GM23248 (cell line): ENCODE data around the gene ERAS. TPM values are rescaled to one million over a fixed set of nuclear protein-coding genes. Genes with fewer than 3 reads are reported as not detected.
"Not testable (repeated sequence)": the region's sequence is repeated elsewhere in the genome, so short reads cannot be mapped to it uniquely, and the experiment has no call there.

Experiments
- DNase-seq: peaks from one replicate; pipeline ENCODE4 v3.0.0-alpha.2; 2015
- H2AFZ ChIP-seq: fragments of 200-600 bp; sonication (generic); 2 replicates; pipeline ENCODE4 v1.6.1; 2016; ENCODE audit warnings: antibody characterized with exemption
- H3F3A ChIP-seq: fragments of 200-600 bp; sonication (generic); 2 replicates; pipeline ENCODE4 v1.6.1; 2016; ENCODE audit warnings: mild to moderate bottlenecking, antibody characterized with exemption, mixed run types; ENCODE audit not compliant: insufficient read depth
- H3K27ac ChIP-seq: fragments of 200-600 bp; sonication (generic); 2 replicates; pipeline ENCODE4 v1.5.1; 2016; ENCODE audit warnings: mild to moderate bottlenecking
- H3K27me3 ChIP-seq: fragments of 200-600 bp; sonication (generic); replicated peaks from 2 replicates; pipeline ENCODE4 v1.6.1; 2016; ENCODE audit warnings: mild to moderate bottlenecking; ENCODE audit not compliant: insufficient read depth
- H3K36me3 ChIP-seq: fragments of 200-600 bp; sonication (generic); 2 replicates; pipeline ENCODE4 v1.6.1; 2016; ENCODE audit warnings: low read depth, mild to moderate bottlenecking
- H3K4me1 ChIP-seq: fragments of 200-600 bp; sonication (generic); 2 replicates; pipeline ENCODE4 v1.6.1; 2016; ENCODE audit warnings: mild to moderate bottlenecking; ENCODE audit not compliant: insufficient read depth
- H3K4me2 ChIP-seq: fragments of 200-600 bp; sonication (generic); one replicate; pipeline ENCODE4 v1.6.1; 2016; ENCODE audit warnings: mild to moderate bottlenecking; ENCODE audit not compliant: unreplicated experiment
- H3K4me3 ChIP-seq: fragments of 200-600 bp; sonication (generic); 2 replicates; pipeline ENCODE4 v1.5.1; 2016; ENCODE audit warnings: mild to moderate bottlenecking
- H3K79me2 ChIP-seq: fragments of 200-600 bp; sonication (generic); 2 replicates; pipeline ENCODE4 v1.6.1; 2016; ENCODE audit warnings: mild to moderate bottlenecking; ENCODE audit not compliant: insufficient read depth
- H3K9ac ChIP-seq: fragments of 200-600 bp; sonication (generic); 2 replicates; pipeline ENCODE4 v1.6.1; 2016; ENCODE audit warnings: mild to moderate bottlenecking
- H3K9me2 ChIP-seq: fragments of 200-600 bp; sonication (generic); 2 replicates; pipeline ENCODE4 v1.6.1; 2016; ENCODE audit warnings: mixed run types, mild to moderate bottlenecking, moderate library complexity; ENCODE audit not compliant: insufficient read depth
- H3K9me3 ChIP-seq: fragments of 200-600 bp; sonication (generic); one replicate; pipeline ENCODE4 v1.6.1; 2017; ENCODE audit warnings: low read depth
- H4K20me1 ChIP-seq: fragments of 200-600 bp; sonication (generic); 2 replicates; pipeline ENCODE4 v1.6.0; 2016; ENCODE audit not compliant: insufficient read depth
- EZH2 ChIP-seq: fragments of 200-600 bp; sonication (generic); IDR thresholded peaks from 2 replicates; pipeline ENCODE4 v1.6.1; 2018; ENCODE audit warnings: antibody characterized with exemption, mild to moderate bottlenecking; ENCODE audit not compliant: insufficient read depth, poor library complexity, severe bottlenecking
- EZH2phosphoT487 ChIP-seq: fragments of 200-600 bp; sonication (generic); IDR thresholded peaks from 2 replicates; pipeline ENCODE4 v1.6.1; 2018; ENCODE audit warnings: antibody characterized with exemption, moderate library complexity, mild to moderate bottlenecking, low read depth; ENCODE audit not compliant: insufficient read depth
- WGBS, 2 experiments: methylation state at CpG; one replicate each; pipeline ENCODE4 v1.1.6; 2015 to 2017; ENCODE audit warnings: low lambda C conversion rate in 2 of 2, low coverage in 1 of 2; ENCODE audit errors: missing lambda C conversion rate in 2 of 2; 5-methylcytosine and 5-hydroxymethylcytosine counted together
- in situ Hi-C: fragments of 300-500 bp; cut with MboI; formaldehyde crosslinking; loops from 2 replicates; pipeline ENCODE4 v1.15.0; 2020
- polyA plus RNA-seq: library from polyadenylated mRNA; unstranded; fragments of >200 nt; fragmentation: Nextera tagmentation; extraction: Ambion mirVana; gene quantifications from 2 replicates; pipeline ENCODE4 v1.2.1, GENCODE V29; 2016
- total RNA-seq: library from RNA; depleted of rRNA; stranded (reverse); fragments of >200 nt; shearing (Covaris generic); gene quantifications from 2 replicates; pipeline ENCODE4 v1.2.3, GENCODE V29; 2014

Gene ERAS
- total and polyA plus RNA-seq, 2 experiments from 2014 or later: not detected

- Histone ChIP-seq H3K36me3 (no peaks in the 10 kb centered on the region), H3K9me3 (no peaks in the 10 kb centered on the region), H3K4me1 (no peaks in the 10 kb centered on the region), H3K9ac (no peak overlapping the region), H3K9me2 (no peaks in the 10 kb centered on the region), H3K4me3 (no peak overlapping the region), H3K4me2 (no peak overlapping the region), H3F3A (no peaks in the 10 kb centered on the region), H3K27ac (no peak overlapping the region), H3K79me2 (no peaks in the 10 kb centered on the region), H4K20me1 (no peaks in the 10 kb centered on the region), H2AFZ (no peak overlapping the region), H3K27me3 (no peaks in the 10 kb centered on the region)
- in situ Hi-C loops: no loop called here
- TF ChIP-seq EZH2phosphoT487: no peak
- no peak for TF ChIP-seq EZH2
- 73 to 95% methylated on average over 6 to 14 of the region's 16 CpGs for WGBS, 2 experiments
- no peak for DNase-seq
Measured at GRCh38 chrX:48818098-48818497, 8.2 kb upstream of the ERAS start.

GRCh38 chrX:48818866-48819265 is 7.4 kb upstream of the ERAS start:
- in situ Hi-C loops: no loop called here
- H3K4me1 ChIP-seq: no peaks in the 10 kb centered on the region
- H3K79me2 ChIP-seq: no peaks in the 10 kb centered on the region
- H3K27ac ChIP-seq: no peak overlapping the region
- no peak overlapping the region for H3K4me3 ChIP-seq
- no peaks in the 10 kb centered on the region for H3K36me3 ChIP-seq
- H3F3A ChIP-seq: no peaks in the 10 kb centered on the region
- no peaks in the 10 kb centered on the region for H4K20me1 ChIP-seq
- H3K9me2 ChIP-seq: no peaks in the 10 kb centered on the region
- H2AFZ ChIP-seq: no peak overlapping the region
- H3K9me3 ChIP-seq: no peaks in the 10 kb centered on the region
- no peaks in the 10 kb centered on the region for H3K27me3 ChIP-seq
- no peak overlapping the region for H3K9ac ChIP-seq
- DNase-seq: no peak
- TF ChIP-seq EZH2phosphoT487: no peak
- no peak for TF ChIP-seq EZH2
- 100% methylated on average over 1 of the region's 4 CpGs for WGBS, 2 experiments
- H3K4me2 ChIP-seq: no peak overlapping the region

GRCh38 chrX:48819394-48819793 is 6.9 kb upstream of the ERAS start:
- DNase-seq, H3K27me3 ChIP-seq, H3K9ac ChIP-seq, H3F3A ChIP-seq, H4K20me1 ChIP-seq, H3K9me2 ChIP-seq, in situ Hi-C loops, H3K27ac ChIP-seq, H3K79me2 ChIP-seq, H3K4me2 ChIP-seq, H3K36me3 ChIP-seq, H3K4me3 ChIP-seq, H3K4me1 ChIP-seq, H3K9me3 ChIP-seq, H2AFZ ChIP-seq: not testable (repeated sequence)
- 78 to 84% methylated on average over 4 to 8 of the region's 9 CpGs for WGBS, 2 experiments

GRCh38 chrX:48823053-48823452 is 3.3 kb upstream of the ERAS start:
- Histone ChIP-seq H3K9me3 (no peaks in the 10 kb centered on the region), H3K36me3 (no peaks in the 10 kb centered on the region), H2AFZ (no peak overlapping the region), H3K27me3 (no peaks in the 10 kb centered on the region), H3K27ac (no peak overlapping the region), H3K4me3 (no peak overlapping the region), H3K4me2 (no peak overlapping the region), H3K9ac (no peak overlapping the region), H4K20me1 (no peaks in the 10 kb centered on the region), H3K9me2 (no peaks in the 10 kb centered on the region), H3K79me2 (no peaks in the 10 kb centered on the region), H3F3A (no peaks in the 10 kb centered on the region), H3K4me1 (no peaks in the 10 kb centered on the region)
- TF ChIP-seq EZH2 (no peak), EZH2phosphoT487 (no peak)
- 63 to 100% methylated on average over 1 to 5 of the region's 6 CpGs for WGBS, 2 experiments
- in situ Hi-C loops: no loop called here
- DNase-seq: no peak

GRCh38 chrX:48824066-48824465 is 2.2 kb upstream of the ERAS start:
- no peak overlapping the region for H3K9ac ChIP-seq
- H3K27ac ChIP-seq: no peak overlapping the region
- in situ Hi-C loops: no loop called here
- H3F3A ChIP-seq: no peaks in the 10 kb centered on the region
- no peaks in the 10 kb centered on the region for H3K9me2 ChIP-seq
- no peaks in the 10 kb centered on the region for H3K79me2 ChIP-seq
- no peaks in the 10 kb centered on the region for H3K4me1 ChIP-seq
- H3K36me3 ChIP-seq: no peaks in the 10 kb centered on the region
- 95 to 97% methylated on average over 7 to 8 of the region's 8 CpGs for WGBS, 2 experiments
- DNase-seq: no peak
- H3K9me3 ChIP-seq: no peaks in the 10 kb centered on the region
- no peak overlapping the region for H3K4me3 ChIP-seq
- H3K27me3 ChIP-seq: no peaks in the 10 kb centered on the region
- TF ChIP-seq EZH2phosphoT487: no peak
- no peak for TF ChIP-seq EZH2
- H2AFZ ChIP-seq: no peak overlapping the region
- no peaks in the 10 kb centered on the region for H4K20me1 ChIP-seq
- H3K4me2 ChIP-seq: no peak overlapping the region
